NOMO-1 treated with DMSO at 0.1 percent for 48 hours (cell line): ENCODE measurements around the gene ANKS6.
"Not testable (repeated sequence)": the region's sequence is repeated elsewhere in the genome, so short reads cannot be mapped to it uniquely, and the experiment has no call there.

Experiments
- DNase-seq: peaks from one replicate; lab custom pipeline; 2025; ENCODE audit not compliant: unreplicated experiment; lab: John Stamatoyannopoulos, UW

ANKS6 gene

GRCh38 chr9:98702835-98703380 is 93.4 kb downstream of the ANKS6 start:
- DNase-seq, result no peak

- DNase-seq, result no peak
Measured at GRCh38 chr9:98702340-98702739, 94.0 kb downstream of the ANKS6 start.

DNA sequence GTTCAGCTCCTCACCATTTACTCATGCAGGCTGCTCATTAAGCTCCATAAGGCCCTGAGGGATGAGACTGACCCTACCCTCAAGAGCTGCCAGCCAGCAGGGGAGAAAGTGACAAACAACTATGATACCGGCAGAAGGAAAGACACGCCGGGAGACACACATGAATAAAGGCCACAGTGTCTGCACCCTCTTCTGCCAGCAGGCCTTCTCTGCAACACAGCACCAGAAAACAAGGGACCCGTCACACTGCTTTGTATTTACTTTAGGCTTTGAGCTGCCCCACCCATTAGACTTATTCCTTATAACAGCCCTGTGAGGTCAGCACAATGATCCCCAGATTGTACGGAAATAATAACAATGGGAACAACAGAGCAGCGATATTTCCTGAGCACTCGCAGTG is 94.8 kb downstream of the ANKS6 start:
- DNase-seq, result no peak

GRCh38 chr9:98700801-98701200 is 95.6 kb downstream of the ANKS6 start:
- DNase-seq, result no peak

DNA sequence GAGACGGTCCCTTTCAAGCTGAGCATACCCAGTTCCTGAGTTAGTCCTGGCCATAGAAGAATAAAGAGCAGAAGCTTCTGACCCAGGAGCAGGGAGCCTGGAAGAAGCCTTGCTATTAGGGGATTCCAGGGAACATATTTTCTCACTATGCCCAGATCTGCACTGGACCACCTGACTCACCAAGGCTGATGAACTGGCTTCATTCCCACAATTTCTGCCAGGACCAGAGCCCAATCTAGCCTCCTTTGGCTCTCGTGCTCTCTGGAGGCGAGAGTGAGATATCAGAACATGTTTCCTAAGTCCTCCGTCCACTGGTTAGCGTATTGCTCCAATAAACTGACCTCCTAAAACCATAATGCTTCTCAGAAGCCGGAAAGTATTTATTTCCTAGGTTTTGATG is 97.5 kb downstream of the ANKS6 start:
- no peak for DNase-seq

GRCh38 chr9:98694943-98695342 is 101.4 kb downstream of the ANKS6 start:
- no peak for DNase-seq

GRCh38 chr9:98692392-98692791 is 104.0 kb downstream of the ANKS6 start:
- DNase-seq, result no peak

DNA sequence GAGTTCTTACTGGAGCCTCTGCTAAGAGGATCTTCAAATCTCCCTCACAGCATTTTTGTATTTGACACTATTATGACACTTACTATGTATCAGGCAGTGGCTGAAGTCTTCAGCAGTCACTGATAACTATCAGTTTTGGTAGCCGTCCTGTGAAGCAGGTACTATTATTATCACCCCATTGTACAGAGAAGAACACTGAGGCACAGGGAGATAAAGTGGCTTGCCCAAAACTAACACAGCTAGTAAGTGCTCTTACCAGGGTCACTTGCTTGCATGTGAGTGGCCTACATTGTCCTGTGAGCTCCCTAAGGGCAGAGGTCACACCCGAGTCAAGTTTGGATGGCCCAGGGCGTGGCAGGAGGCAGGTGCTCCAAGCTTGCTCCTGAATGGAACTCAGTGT is 104.5 kb downstream of the ANKS6 start:
- DNase-seq, result no peak

DNA sequence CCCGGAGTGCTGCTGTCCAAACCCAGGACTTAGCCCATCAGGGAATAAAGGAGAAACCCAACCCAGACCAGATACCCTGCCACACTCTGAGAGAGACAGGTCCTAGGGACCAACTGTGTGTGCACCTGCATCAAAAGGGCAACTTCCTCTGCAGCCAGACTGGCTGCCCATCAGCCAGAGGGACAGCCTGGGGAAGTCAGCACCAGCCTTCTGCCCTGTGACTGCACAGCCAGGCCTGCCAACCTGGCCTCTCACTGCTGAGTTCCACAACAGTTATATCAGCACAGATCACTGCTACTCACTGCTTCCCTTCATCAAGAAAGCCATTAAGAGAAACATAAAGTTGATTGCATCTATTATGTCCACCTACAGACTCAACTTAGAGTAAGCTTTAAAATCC is 105.7 kb downstream of the ANKS6 start:
- no peak for DNase-seq

DNA sequence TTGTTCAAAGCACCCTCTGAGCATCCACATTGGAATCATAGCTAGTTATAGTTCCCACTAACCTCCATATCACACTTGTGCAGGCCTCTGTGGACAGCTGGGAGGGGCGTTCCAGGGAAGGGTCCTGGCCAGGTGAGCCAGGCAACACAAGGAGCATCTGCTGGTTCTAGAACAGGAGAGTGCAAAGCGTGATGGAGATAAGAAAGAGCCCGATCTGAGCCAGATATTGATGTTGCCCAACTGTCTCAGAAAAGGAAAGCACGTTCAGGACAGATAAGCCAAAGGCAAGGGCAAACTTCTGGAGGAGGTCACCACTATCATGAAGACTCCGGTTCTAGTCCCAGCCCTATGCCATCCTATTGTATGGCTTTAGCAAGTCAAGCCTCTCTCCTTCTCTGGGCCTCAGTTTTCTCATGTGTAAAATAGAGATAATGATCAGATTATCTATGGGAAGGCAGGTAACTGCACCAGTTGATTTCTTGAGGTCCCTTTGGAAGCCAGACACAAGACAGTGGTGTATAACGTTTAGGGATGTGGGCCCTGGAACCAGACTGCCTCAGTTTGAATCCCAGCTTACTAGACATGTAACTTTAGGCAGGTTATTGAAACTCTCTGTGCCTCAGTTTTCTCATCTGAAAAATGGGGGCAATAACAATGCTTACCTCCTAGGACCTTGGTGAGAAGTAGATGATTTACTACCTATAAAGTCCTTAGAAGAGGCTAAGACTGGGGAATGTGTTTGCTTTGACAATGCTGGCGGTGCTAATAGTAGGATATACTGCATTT is 107.5 kb downstream of the ANKS6 start:
- DNase-seq, result no peak

- no peak for DNase-seq
Measured at GRCh38 chr9:98687911-98688310, 108.4 kb downstream of the ANKS6 start.

GRCh38 chr9:98686961-98687855 is 109.1 kb downstream of the ANKS6 start:
- no peak for DNase-seq

- DNase-seq, result not testable (repeated sequence)
Measured at GRCh38 chr9:98684816-98685215, 111.5 kb downstream of the ANKS6 start.
